SKM-1 treated with dmso at 0.1 percent for 144 hours (cell line): ENCODE results near the gene TRPV5.

ENCODE experiments used
- DNase-seq: peaks from one replicate; lab custom pipeline; 2025; ENCODE audit not compliant: unreplicated experiment; lab: John Stamatoyannopoulos, UW

Gene TRPV5

DNA sequence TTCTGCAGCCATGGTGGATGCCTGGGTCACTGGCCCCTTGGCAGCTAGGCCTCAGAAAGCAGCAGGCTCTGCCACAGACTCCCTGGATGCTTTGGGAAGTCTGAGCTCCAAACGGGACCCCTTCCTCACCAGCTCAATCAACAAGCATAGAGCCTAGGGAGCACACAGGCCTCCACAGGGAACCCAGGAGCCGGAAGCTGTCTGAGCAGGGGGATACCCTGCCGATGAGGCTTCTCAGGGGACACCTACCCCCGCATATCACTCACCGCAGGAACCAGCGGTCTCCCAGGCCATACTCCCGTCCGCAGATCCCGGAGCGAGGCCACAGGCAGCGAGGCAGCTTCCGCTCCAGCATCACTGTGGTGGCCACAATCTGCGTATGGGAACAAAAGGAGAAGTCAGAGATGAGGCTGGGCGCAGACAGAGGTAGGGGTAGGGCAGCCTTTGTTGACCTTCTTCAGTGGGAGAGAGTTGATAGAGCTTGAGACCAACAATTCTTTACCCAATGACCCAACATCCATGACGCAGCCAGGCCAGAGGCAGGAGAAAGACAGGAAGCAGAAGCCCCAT, 61.4 kb downstream of the TRPV5 start:
- no peak for DNase-seq

DNA sequence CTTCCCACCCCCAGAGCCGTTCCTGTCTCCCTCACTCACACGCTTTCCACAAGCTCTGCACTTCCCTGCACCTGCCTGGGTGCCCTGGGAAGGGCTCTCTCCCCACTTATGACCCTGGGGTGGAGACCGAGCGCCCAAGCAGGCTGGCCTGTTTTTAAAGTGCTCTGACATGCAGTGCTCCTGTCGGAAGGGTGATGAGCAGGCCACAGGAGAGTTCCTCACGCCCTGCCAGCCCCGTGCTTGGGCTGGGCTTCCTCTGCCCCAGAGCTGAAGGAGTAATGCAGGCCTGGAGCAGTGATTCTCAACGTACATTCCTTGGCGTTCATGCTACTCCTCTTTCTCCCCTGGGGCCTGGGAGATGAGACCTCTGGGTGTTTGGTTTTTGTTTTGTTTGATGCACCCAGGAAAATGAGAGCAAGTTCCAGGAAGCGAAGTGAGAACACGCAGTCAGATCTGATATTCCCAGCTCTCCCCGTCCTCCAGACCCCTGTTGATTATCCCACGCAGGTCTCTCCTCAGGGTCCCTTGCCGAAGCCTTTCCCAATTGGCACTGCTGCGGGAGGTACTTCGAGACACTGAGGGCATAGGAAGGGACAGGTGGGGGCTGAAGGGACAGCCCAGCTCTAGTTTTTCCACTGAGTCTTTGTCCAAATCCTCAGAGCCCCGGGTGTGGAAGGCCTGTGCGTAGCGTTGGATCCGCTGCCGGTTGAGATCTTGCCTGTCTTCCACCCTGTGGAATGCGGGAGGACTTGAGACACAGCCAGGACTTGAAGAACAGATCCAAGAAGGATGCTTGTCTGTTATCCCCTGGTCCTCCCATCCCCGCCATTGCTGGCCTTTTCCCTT, 62.1 kb downstream of the TRPV5 start:
- no peak for DNase-seq

DNA sequence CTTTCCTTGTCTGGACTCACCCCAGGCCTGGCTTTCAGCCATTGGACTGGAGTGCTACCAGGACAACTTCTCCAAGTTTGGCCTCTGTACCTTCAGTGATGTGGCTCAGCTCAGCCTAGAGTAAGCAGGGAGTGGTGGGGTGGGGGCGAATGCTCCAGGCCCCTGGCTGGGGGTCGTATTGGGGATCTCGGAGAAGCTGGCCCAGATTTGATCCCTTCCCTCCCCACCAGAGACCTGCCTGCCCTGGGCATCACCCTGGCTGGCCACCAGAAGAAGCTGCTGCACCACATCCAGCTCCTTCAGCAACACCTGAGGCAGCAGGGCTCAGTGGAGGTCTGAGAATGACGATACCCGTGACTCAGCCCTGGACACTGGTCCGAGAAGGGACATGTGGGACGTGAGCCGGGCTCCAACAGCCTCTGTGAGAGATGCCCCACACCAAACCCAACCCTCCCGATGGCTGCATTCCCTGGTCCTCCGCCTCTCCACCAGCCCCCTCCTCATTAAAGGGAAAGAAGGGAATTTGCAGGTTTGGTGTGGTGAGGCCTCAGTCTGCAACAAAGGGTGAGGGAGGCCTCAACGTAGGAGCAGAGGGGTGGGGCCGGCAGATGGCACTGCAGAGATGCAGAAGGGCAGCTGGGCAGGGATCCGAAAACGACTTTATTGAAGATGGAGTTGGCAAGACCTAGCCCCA, 62.8 kb downstream of the TRPV5 start:
- no peak for DNase-seq

DNA sequence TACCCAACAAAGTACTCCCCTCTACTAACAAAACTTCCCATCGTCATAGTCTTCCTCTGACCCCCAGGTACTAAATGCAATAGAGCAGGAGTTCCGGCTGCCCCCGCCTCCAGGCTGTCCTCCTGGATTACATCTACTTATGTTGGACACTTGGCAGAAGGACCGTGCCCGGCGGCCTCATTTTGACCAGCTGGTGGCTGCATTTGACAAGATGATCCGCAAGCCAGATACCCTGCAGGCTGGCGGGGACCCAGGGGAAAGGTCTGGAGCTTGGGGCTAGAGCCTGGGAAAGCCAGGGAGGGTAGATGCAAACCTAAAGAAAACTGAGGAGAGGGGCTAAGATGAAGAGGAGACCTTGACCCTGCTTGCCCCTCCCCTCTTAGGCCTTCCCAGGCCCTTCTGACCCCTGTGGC, 63.4 kb downstream of the TRPV5 start:
- no peak for DNase-seq

DNA sequence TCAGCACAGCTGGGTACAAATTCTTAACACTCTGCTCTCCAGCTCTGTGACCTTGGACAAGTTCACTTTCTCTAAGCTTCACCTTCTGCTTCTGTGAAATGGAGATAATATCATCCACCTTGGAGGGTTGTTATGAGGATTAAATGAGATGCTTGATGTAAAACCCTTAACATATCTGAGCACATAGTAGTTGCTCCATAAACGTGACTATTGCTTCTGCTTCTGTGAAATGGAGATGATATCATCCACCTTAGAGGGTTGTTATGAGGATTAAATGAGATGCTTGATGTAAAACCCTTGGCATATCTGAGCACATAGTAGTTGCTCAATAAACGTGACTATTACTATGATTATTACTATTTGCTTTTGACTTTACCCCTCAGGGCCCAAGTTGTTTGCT, 64.1 kb downstream of the TRPV5 start:
- no peak for DNase-seq

DNA sequence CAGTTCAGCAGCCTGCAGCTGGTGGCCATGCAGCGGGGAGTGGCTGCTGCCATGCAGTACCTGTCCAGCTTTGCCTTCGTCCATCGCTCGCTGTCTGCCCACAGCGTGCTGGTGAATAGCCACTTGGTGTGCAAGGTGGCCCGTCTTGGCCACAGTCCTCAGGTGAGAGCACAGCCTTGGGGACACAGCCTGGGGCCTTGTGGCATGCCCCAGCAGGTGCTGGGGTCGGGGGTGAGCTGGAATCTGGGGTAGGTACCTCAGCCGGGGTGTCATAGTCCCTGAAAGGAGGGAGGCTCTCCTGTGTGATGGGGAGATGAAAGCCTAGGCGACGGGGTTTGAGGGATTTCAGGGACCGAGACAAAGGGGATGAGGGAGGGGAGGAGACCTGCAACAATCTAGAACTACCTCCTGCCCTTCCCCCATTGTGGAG, 64.5 kb downstream of the TRPV5 start:
- DNase-seq = no peak

DNA sequence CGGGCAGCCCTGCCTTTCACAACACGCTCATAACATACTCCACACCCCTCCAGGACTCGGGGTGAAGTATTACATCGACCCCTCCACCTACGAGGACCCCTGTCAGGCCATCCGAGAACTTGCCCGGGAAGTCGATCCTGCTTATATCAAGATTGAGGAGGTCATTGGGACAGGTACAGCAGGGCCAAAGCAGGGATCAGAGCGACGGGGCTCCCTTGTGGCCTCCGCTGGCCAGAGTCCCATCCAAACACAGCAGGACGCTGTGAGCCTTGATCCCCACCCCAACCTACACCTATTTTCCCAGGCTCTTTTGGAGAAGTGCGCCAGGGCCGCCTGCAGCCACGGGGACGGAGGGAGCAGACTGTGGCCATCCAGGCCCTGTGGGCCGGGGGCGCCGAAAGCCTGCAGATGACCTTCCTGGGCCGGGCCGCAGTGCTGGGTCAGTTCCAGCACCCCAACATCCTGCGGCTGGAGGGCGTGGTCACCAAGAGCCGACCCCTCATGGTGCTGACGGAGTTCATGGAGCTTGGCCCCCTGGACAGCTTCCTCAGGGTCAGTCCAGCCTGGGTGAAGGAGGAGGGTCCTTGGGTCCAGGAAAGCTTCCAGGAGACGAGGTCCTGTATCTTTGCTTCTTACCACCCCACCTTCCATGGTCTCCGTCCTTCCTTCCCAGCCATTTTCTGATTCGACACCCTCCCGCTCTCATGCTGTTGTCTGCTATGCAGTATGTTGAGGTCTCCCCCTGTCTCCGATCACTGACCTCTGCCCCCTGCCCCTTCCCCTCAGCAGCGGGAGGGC, 65.2 kb downstream of the TRPV5 start:
- no peak for DNase-seq

DNA sequence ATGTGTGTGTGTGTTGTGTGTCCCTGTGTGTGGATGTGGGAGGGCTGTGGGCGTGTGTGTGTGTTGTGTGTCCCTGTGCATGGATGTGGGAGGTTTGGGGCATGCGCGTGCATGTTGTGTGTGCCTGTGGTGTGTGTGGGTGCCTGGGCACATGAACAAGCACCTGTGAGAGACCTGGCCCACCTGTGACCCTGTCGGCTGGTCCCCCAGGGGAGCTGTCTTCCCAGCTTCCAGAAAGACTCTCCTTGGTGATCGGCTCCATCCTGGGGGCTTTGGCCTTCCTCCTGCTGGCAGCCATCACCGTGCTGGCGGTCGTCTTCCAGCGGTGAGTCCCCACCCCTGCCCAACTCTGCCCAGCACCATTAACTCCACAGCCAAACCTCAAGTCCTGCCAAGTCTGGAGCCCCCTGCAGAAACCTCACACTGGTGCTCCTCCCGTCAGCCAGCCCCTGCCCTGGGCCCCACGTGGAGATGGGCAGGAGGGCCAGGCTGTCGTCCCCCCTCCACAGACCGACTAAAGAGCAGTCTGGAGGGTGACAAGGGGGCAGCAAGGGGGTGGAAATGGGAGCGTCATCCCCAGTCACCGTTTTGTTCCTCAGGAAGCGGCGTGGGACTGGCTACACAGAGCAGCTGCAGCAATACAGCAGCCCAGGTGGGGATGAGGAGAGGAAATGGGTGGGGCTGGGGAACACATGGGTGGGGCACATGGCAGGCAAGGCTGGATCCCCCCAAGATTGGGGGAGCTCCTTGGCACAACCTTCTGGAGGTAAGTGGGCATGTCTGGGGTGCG, 66.0 kb downstream of the TRPV5 start:
- DNase-seq = no peak

DNA sequence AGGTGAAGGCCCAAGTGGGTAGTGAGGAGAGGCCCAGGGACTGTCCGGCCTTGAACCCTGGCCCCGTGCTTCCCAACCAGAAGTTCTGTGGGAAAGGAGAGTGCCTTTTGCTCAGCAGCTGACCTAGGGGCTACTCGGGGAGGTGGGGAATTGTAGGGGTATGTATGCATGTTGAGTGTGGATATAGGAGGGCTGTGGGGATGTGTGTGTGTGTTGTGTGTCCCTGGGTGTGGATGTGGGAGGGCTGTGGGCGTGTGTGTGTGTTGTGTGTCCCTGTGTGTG, 66.5 kb downstream of the TRPV5 start:
- DNase-seq = no peak

DNA sequence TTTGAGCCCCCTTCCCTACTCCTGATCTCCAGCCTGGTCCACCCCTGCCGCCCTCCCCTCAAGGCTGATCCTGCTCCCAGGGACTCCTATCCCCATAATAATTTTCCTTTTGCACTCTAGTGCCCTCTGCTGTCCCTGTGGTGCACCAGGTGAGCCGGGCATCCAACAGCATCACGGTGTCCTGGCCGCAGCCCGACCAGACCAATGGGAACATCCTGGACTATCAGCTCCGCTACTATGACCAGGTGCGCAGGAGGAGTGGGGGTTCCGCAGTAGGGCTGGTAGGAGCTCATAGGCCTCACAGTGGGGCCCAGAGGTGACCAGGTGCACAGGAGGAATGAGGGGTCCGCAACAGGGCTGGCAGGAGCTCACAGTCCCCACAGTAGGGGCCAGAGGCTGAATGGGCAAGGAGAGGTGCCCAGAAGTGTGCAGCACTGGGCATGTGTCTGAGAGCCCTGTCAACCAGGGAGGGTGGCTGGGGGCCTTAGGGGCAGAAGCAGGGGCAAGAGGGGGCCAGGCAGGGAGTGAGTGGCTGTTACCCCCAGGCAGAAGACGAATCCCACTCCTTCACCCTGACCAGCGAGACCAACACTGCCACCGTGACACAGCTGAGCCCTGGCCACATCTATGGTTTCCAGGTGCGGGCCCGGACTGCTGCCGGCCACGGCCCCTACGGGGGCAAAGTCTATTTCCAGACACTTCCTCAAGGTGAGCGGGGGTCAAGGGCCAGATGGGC, 67.0 kb downstream of the TRPV5 start:
- no peak for DNase-seq

DNA sequence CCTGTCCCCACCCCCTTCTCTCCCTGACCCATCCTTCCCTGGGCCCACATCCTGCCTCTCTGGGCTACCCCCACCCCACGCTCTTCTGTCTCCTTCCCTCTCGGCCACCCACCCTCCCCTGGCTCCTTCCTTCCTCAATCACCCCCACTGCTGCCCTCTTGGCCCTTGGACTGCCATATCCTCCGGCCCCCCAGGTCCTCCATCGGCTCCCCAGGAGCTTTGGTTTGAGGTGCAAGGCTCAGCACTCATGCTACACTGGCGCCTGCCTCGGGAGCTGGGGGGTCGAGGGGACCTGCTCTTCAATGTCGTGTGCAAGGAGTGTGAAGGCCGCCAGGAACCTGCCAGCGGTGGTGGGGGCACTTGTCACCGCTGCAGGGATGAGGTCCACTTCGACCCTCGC, 67.8 kb downstream of the TRPV5 start:
- DNase-seq = no peak

DNA sequence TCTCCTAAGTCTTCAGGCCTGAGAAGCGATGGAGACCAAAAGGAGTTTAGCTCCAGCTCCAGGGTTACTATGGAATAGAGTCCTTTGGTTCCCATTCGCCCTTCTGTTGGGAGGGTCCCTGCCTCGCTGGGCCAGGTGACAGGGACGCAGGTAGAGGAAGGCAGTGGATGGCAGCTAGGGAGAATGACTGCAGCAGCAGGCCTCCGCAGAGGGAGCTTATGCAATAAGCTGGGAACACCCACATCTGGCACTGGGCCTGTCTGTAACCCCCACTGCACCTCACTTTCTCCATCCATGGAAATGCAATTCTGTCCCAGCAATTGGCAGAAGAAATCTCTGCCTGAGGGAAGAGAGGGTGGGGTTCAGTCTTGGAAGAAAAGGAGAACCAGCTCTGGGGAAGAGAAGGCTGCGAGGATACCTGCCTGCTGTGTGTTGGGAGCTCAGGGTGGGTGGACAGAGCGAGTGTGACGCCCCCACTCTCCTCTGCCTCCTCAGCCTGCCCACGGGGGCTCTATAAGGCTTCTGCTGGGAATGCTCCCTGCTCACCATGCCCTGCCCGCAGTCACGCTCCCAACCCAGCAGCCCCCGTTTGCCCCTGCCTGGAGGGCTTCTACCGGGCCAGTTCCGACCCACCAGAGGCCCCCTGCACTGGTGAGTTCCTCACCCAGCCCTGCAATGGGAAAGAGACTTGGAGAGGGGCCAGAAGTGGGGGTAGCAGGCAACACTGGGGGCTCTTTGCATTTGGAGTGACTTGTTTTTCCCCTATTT, 68.4 kb downstream of the TRPV5 start:
- no peak for DNase-seq

DNA sequence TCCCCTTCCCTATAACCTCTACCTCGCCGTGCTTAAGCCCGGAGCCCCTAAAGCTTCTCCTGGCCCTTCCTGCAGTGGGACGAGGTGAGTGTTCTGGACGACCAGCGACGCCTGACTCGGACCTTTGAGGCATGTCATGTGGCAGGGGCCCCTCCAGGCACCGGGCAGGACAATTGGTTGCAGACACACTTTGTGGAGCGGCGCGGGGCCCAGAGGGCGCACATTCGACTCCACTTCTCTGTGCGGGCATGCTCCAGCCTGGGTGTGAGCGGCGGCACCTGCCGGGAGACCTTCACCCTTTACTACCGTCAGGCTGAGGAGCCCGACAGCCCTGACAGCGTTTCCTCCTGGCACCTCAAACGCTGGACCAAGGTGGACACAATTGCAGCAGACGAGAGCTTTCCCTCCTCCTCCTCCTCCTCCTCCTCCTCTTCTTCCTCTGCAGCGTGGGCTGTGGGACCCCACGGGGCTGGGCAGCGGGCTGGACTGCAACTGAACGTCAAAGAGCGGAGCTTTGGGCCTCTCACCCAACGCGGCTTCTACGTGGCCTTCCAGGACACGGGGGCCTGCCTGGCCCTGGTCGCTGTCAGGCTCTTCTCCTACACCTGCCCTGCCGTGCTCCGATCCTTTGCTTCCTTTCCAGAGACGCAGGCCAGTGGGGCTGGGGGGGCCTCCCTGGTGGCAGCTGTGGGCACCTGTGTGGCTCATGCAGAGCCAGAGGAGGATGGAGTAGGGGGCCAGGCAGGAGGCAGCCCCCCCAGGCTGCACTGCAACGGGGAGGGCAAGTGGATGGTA, 69.5 kb downstream of the TRPV5 start:
- no peak for DNase-seq

DNA sequence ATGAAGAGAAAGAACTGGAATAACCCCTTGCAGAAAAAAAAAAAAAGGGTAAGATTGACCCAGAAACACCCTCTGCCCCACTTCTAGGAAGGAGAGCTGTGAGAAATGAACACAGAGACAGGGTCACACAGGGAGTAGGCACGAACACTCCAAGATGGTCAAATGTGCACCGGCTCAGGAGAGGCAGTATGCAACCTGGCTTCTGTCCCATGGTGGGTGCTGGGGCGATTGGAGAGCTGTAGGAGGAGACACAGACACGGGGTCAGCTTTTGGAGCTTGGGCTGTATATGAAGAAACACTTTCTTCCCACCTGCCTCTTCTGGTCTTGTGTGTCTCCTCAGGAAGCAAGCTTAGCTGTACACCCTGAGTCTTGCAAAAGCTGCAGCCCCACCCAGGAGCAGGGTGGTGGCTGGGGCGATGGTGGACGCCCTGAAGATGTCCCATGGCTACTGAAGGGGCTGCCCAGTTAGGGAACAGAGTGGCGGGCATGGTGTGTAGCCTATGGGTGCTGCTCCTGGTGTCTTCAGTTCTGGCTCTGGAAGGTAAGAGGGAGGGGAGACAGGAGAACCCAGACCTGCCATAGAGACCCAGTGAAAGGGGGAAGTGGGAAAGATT, 70.7 kb downstream of the TRPV5 start:
- no peak for DNase-seq

DNA sequence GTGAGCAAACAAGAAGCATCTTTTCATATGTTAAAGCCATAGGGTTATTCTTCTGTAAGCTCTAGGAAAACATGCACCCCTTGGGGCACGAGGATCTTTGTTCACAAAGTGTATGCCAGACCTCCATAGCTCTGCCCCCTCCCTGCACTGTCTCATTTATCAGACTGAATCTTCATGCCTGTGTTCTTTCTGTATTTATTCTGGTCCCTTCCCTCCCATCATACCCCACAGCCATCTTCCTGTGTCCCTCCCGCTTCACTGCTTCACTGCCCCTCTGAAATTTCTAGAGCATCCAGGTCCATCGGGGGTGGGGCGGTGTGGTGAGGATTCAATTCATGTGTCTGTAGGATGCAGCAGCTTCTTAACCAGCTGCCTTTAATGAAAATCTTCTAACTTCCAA, 71.2 kb downstream of the TRPV5 start:
- DNase-seq = no peak

DNA sequence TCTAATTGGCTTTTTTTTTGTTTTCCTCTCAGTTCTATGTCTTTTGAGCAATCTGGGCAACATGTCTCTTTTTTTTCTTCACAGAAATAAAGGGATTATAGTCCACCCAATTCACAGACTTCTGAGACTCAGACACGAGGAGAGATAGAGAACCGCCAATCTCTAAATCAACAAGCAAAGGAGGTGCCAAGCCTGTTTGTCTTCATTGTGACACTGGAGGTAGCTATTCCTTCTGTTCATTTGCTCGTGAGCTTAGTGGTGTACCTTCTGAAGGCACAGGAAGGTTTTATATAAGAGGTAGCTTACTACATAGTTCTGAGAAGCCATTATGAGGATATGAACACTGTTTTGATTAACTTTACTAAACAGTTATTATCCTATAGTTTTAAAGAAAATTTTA, 72.6 kb downstream of the TRPV5 start:
- DNase-seq = no peak

DNA sequence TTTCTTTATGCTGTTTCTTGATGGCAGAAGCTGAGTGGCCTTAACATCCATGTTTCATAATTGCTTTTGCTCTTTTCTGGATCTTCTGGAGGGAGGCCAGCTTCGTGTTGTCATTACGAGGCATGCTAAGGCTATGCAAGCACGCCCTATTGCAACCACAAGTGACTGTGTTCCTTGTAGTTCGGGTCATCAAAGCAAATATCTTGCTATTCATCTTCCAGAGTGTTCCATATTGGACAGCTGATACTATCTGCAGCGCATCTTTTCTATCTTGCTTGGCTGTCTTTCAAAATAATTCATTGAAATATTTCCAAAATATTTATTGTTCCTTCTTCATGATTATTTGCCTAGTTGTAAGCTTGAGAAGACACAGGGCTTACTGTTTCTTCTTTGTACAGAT, 73.7 kb downstream of the TRPV5 start:
- DNase-seq = no peak

DNA sequence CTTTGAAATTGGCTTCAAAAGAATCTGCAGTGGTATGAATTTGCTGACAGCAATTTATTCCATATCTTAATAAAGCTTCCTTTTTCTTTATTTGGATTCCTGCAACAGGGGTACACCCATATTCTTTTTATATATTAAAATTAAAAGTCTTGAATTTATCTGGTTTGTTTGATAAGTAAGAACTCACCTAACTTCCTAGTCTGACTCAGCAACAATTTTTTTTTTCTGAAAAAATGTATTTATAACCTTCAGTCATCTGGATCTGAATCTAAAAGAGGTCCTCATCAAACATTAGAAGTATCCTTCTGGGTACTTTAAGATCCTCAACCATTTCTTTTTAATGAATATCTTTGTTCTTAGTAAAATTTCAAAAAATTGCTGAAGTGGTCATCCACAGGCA, 74.1 kb downstream of the TRPV5 start:
- DNase-seq = no peak
